IPS-20b (cell line): ENCODE results near the gene SLC35F2.
"Not testable (repeated sequence)": the region's sequence is repeated elsewhere in the genome, so short reads cannot be mapped to it uniquely, and the experiment has no call there.

Experiments
- H3K27ac ChIP-seq: one replicate; pipeline ENCODE4 v1.5.1; 2013; ENCODE audit warnings: low read length
- H3K27me3 ChIP-seq: 2 replicates; pipeline ENCODE4 v1.6.1; 2013; ENCODE audit warnings: mild to moderate bottlenecking, low read length, inconsistent platforms; ENCODE audit not compliant: insufficient read depth
- H3K36me3 ChIP-seq: 2 replicates; pipeline ENCODE4 v1.6.1; 2013; ENCODE audit warnings: low read depth, mild to moderate bottlenecking, inconsistent platforms, low read length, moderate library complexity; ENCODE audit not compliant: insufficient read depth
- H3K4me1 ChIP-seq: 2 replicates; pipeline ENCODE4 v1.6.1; 2013; ENCODE audit warnings: mild to moderate bottlenecking, control low read depth, inconsistent platforms, low read length, moderate library complexity; ENCODE audit not compliant: insufficient read depth
- H3K4me3 ChIP-seq: 2 replicates; pipeline ENCODE4 v1.5.1; 2013; ENCODE audit warnings: mild to moderate bottlenecking, low read length, inconsistent platforms
- H3K9ac ChIP-seq: 2 replicates; pipeline ENCODE4 v1.6.1; 2013; ENCODE audit warnings: low read depth, mild to moderate bottlenecking, inconsistent platforms, low read length, moderate library complexity
- H3K9me3 ChIP-seq: 2 replicates; pipeline ENCODE4 v1.6.1; 2013; ENCODE audit warnings: mild to moderate bottlenecking, low read depth, low read length, inconsistent platforms; ENCODE audit not compliant: insufficient read depth

SLC35F2 gene

GRCh38 chr11:107836851-107837250 lies 21.7 kb downstream of the SLC35F2 start:
- H3K36me3 ChIP-seq: no peaks in the 10 kb centered on the region

GRCh38 chr11:107834995-107835394 lies 23.6 kb downstream of the SLC35F2 start:
- no peaks in the 10 kb centered on the region for H3K9me3 ChIP-seq
- H3K36me3 ChIP-seq: no peaks in the 10 kb centered on the region
- H3K9ac ChIP-seq: no peak overlapping the region
- H3K4me1 ChIP-seq: peaks cover 16% of the 10 kb centered on the region
- H3K27me3 ChIP-seq: peaks cover 35% of the 10 kb centered on the region
- no peak overlapping the region for H3K4me3 ChIP-seq
- H3K27ac ChIP-seq: no peak overlapping the region

More at GRCh38 chr11:107836851-107837250, 21.7 kb downstream of the SLC35F2 start:
- no peaks in the 10 kb centered on the region for H3K9me3 ChIP-seq
- no peak overlapping the region for H3K4me3 ChIP-seq
- H3K27me3 ChIP-seq: peaks cover 32% of the 10 kb centered on the region
- H3K27ac ChIP-seq: no peak overlapping the region
- peaks cover 22% of the 10 kb centered on the region for H3K4me1 ChIP-seq
- no peak overlapping the region for H3K9ac ChIP-seq

GRCh38 chr11:107833926-107834325 lies 24.7 kb downstream of the SLC35F2 start:
- not testable (repeated sequence) for H3K9ac ChIP-seq, H3K9me3 ChIP-seq, H3K27ac ChIP-seq, H3K36me3 ChIP-seq
- Histone ChIP-seq H3K27me3 (peaks cover 35% of the 10 kb centered on the region), H3K4me1 (peaks cover 15% of the 10 kb centered on the region), H3K4me3 (peak overlapping the region; percentile 52; the same call in 1 of the 2 replicates)

GRCh38 chr11:107830915-107831540 lies 27.6 kb downstream of the SLC35F2 start:
- peaks cover 11% of the 10 kb centered on the region; the same call in 1 of the 2 replicates for H3K4me1 ChIP-seq
- no peak overlapping the region for H3K4me3 ChIP-seq
- H3K27me3 ChIP-seq: peaks cover 35% of the 10 kb centered on the region
- H3K36me3 ChIP-seq: no peaks in the 10 kb centered on the region
- H3K27ac ChIP-seq: no peak overlapping the region
- H3K9me3 ChIP-seq: no peaks in the 10 kb centered on the region
- H3K9ac ChIP-seq: no peak overlapping the region

GRCh38 chr11:107827041-107827440 lies 31.5 kb downstream of the SLC35F2 start:
- Histone ChIP-seq H3K9me3 (no peaks in the 10 kb centered on the region), H3K4me1 (no peaks in the 10 kb centered on the region), H3K36me3 (no peaks in the 10 kb centered on the region), H3K4me3 (no peak overlapping the region), H3K27ac (no peak overlapping the region), H3K9ac (no peak overlapping the region), H3K27me3 (peaks cover 5% of the 10 kb centered on the region; the same call in 1 of the 2 replicates)

GRCh38 chr11:107825875-107826274 lies 32.7 kb downstream of the SLC35F2 start:
- Histone ChIP-seq H3K4me1 (no peaks in the 10 kb centered on the region; the same call in 1 of the 2 replicates), H3K36me3 (no peaks in the 10 kb centered on the region), H3K9ac (no peak overlapping the region), H3K27me3 (no peaks in the 10 kb centered on the region), H3K4me3 (no peak overlapping the region), H3K27ac (no peak overlapping the region), H3K9me3 (no peaks in the 10 kb centered on the region)

GRCh38 chr11:107824668-107825369 lies 33.8 kb downstream of the SLC35F2 start:
- Histone ChIP-seq H3K4me1 (no peaks in the 10 kb centered on the region; the same call in 1 of the 2 replicates), H3K9ac (no peak overlapping the region), H3K27me3 (no peaks in the 10 kb centered on the region), H3K27ac (no peak overlapping the region), H3K4me3 (no peak overlapping the region), H3K36me3 (no peaks in the 10 kb centered on the region), H3K9me3 (no peaks in the 10 kb centered on the region)

- Histone ChIP-seq H3K9me3 (no peaks in the 10 kb centered on the region), H3K4me1 (no peaks in the 10 kb centered on the region; the same call in 1 of the 2 replicates), H3K27me3 (no peaks in the 10 kb centered on the region), H3K4me3 (no peak overlapping the region), H3K9ac (no peak overlapping the region), H3K36me3 (no peaks in the 10 kb centered on the region), H3K27ac (no peak overlapping the region)
Observed at GRCh38 chr11:107821199-107821927, 37.2 kb downstream of the SLC35F2 start.

GRCh38 chr11:107819361-107820014 lies 39.1 kb downstream of the SLC35F2 start:
- no peak overlapping the region for H3K27ac ChIP-seq
- no peak overlapping the region for H3K4me3 ChIP-seq
- H3K4me1 ChIP-seq: no peaks in the 10 kb centered on the region; the same call in 1 of the 2 replicates
- H3K9me3 ChIP-seq: no peaks in the 10 kb centered on the region
- H3K9ac ChIP-seq: no peak overlapping the region
- H3K36me3 ChIP-seq: no peaks in the 10 kb centered on the region
- H3K27me3 ChIP-seq: no peaks in the 10 kb centered on the region

- no peaks in the 10 kb centered on the region; the same call in 1 of the 2 replicates for H3K4me1 ChIP-seq
- no peaks in the 10 kb centered on the region for H3K27me3 ChIP-seq
- no peaks in the 10 kb centered on the region for H3K9me3 ChIP-seq
- H3K36me3 ChIP-seq: no peaks in the 10 kb centered on the region
- H3K9ac ChIP-seq: no peak overlapping the region
- no peak overlapping the region for H3K27ac ChIP-seq
- H3K4me3 ChIP-seq: no peak overlapping the region
Observed at GRCh38 chr11:107818491-107818890, 40.1 kb downstream of the SLC35F2 start.

- no peak overlapping the region for H3K9ac ChIP-seq
- no peaks in the 10 kb centered on the region for H3K9me3 ChIP-seq
- H3K36me3 ChIP-seq: peaks cover 7% of the 10 kb centered on the region; the same call in 1 of the 2 replicates
- H3K27ac ChIP-seq: no peak overlapping the region
- no peaks in the 10 kb centered on the region for H3K4me1 ChIP-seq
- no peaks in the 10 kb centered on the region for H3K27me3 ChIP-seq
- H3K4me3 ChIP-seq: no peak overlapping the region
Observed at GRCh38 chr11:107816028-107816427, 42.6 kb downstream of the SLC35F2 start.
